Measurements from ENCODE around the gene TJP3.

GRCh38 chr19:3710265-3710812 lies 2.2 kb downstream of the TJP3 start:
- TF ChIP-seq CTCF (IDR thresholded peaks at IDR 0.05; ENCODE audit: insufficient read depth, low read depth, low read length) (no peak), EZH2 (IDR thresholded peaks at IDR 0.05; ENCODE audit: insufficient read depth, low read length) (no peak)

Data from astrocyte (in vitro differentiated cells and primary cell).